ENCODE results near the gene SHPK.

- no peak for TF ChIP-seq CTCF (IDR thresholded peaks at IDR 0.05; ENCODE audit: low read length)
- TF ChIP-seq EZH2 (IDR thresholded peaks at IDR 0.05; ENCODE audit: borderline replicate concordance, low read length) = no peak
Observed at GRCh38 chr17:3610523-3610922, 25.5 kb downstream of the SHPK start.

All from OCI-LY1 (cell line).